ENCODE data around the gene OR2AT4. TPM values are rescaled to one million over a fixed set of nuclear protein-coding genes. Genes with fewer than 3 reads are reported as not detected.

Gene OR2AT4
- total and polyA plus RNA-seq, 2 experiments from 2014 or later, result 0.07 TPM; not detected in 1

- Histone ChIP-seq H3K4me1 (ENCODE audit: insufficient read depth) (peaks cover 20% of the 10 kb centered on the region), H3K27me3 (no peaks in the 10 kb centered on the region), H2AFZ (no peak overlapping the region), H3K27ac (no peak overlapping the region), H3K36me3 (replicated peaks; ENCODE audit: insufficient read depth, low read depth) (no peaks in the 10 kb centered on the region), H4K20me1 (ENCODE audit: insufficient read depth, poor library complexity, severe bottlenecking) (no peaks in the 10 kb centered on the region), H3K79me2 (no peaks in the 10 kb centered on the region), H3K9me3 (ENCODE audit: low read depth) (no peaks in the 10 kb centered on the region), H3K9me2 (replicated peaks; ENCODE audit: insufficient read depth) (no peaks in the 10 kb centered on the region), H3K4me3 (no peak overlapping the region), H3K4me2 (no peak overlapping the region)
- TF ChIP-seq, protein P1, sequence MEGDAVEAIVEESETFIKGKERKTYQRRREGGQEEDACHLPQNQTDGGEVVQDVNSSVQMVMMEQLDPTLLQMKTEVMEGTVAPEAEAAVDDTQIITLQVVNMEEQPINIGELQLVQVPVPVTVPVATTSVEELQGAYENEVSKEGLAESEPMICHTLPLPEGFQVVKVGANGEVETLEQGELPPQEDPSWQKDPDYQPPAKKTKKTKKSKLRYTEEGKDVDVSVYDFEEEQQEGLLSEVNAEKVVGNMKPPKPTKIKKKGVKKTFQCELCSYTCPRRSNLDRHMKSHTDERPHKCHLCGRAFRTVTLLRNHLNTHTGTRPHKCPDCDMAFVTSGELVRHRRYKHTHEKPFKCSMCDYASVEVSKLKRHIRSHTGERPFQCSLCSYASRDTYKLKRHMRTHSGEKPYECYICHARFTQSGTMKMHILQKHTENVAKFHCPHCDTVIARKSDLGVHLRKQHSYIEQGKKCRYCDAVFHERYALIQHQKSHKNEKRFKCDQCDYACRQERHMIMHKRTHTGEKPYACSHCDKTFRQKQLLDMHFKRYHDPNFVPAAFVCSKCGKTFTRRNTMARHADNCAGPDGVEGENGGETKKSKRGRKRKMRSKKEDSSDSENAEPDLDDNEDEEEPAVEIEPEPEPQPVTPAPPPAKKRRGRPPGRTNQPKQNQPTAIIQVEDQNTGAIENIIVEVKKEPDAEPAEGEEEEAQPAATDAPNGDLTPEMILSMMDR (IDR thresholded peaks at IDR 0.05; ENCODE audit: poor library complexity), result no peak
- TF ChIP-seq EZH2 (IDR thresholded peaks at IDR 0.05; ENCODE audit: borderline replicate concordance) (no peak), EZH2phosphoT487 (IDR thresholded peaks at IDR 0.05; ENCODE audit: low read depth, severe bottlenecking, unreplicated experiment) (no peak)
- DNase-seq (ENCODE audit: low spot score), result no peak
- WGBS (ENCODE audit: low lambda C conversion rate, missing lambda C conversion rate), result 100% methylated on average over 1 of the region's 3 CpGs
Measured at GRCh38 chr11:75144716-75145014, 48.0 kb upstream of the OR2AT4 start.

- TF ChIP-seq EZH2phosphoT487 (IDR thresholded peaks at IDR 0.05; ENCODE audit: low read depth, severe bottlenecking, unreplicated experiment), result no peak
- TF ChIP-seq, protein P1 (IDR thresholded peaks at IDR 0.05; ENCODE audit: poor library complexity), result no peak
- TF ChIP-seq EZH2 (IDR thresholded peaks at IDR 0.05; ENCODE audit: borderline replicate concordance), result no peak
- Histone ChIP-seq H3K9me2 (replicated peaks; ENCODE audit: insufficient read depth) (no peaks in the 10 kb centered on the region), H3K4me1 (ENCODE audit: insufficient read depth) (peaks cover 18% of the 10 kb centered on the region), H4K20me1 (ENCODE audit: insufficient read depth, poor library complexity, severe bottlenecking) (no peaks in the 10 kb centered on the region), H3K4me3 (no peak overlapping the region), H3K79me2 (no peaks in the 10 kb centered on the region), H3K36me3 (replicated peaks; ENCODE audit: insufficient read depth, low read depth) (no peaks in the 10 kb centered on the region), H3K27me3 (peaks cover under 1% of the 10 kb centered on the region), H3K4me2 (no peak overlapping the region), H3K9me3 (ENCODE audit: low read depth) (no peaks in the 10 kb centered on the region), H2AFZ (no peak overlapping the region), H3K27ac (no peak overlapping the region)
- WGBS (ENCODE audit: low lambda C conversion rate, missing lambda C conversion rate), result 59% methylated on average over 6 of the region's 6 CpGs
- DNase-seq (ENCODE audit: low spot score), result no peak
Measured at GRCh38 chr11:75143420-75143731, 46.7 kb upstream of the OR2AT4 start.

DNA sequence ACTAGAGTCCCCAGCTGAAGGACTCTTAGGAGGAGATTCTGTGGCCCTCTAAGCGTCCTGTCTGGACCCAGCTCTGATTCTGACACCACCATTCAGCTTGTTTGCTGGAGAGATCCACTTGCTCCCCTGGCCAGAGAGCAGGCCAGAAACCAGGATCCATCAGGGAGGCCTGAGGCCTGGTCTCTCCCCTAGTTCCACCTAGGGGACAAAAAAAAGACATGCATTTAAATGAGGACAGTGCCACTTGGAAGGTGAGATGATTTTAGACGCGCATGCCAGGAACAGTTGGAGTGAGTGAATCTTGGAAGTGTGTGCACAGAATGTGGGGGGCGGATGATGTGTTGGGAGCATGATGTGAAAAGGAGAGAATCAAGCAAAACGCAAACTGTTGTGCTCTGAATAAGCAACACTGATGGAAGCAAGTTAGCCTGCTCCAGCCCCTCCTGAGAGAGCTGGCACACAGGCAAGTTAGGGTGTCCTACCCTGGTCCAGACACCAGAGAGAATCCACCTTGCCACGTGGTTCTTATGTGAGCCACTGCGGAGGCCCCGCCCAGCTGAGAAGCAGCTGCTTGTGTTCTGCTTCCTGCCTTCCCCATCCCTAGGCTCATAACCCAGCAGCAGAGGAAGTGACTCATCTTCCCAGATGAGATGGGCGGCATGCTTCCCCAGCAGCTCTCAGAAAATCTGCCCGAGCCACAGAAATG lies 46.2 kb upstream of the OR2AT4 start:
- Histone ChIP-seq H4K20me1 (ENCODE audit: insufficient read depth, poor library complexity, severe bottlenecking) (no peaks in the 10 kb centered on the region), H3K27me3 (peaks cover 6% of the 10 kb centered on the region), H2AFZ (no peak overlapping the region), H3K4me1 (ENCODE audit: insufficient read depth) (peaks cover 15% of the 10 kb centered on the region), H3K79me2 (no peaks in the 10 kb centered on the region), H3K9me3 (ENCODE audit: low read depth) (no peaks in the 10 kb centered on the region), H3K27ac (peak overlapping the region; percentile 35), H3K4me3 (no peak overlapping the region), H3K4me2 (no peak overlapping the region), H3K9me2 (replicated peaks; ENCODE audit: insufficient read depth) (no peaks in the 10 kb centered on the region), H3K36me3 (replicated peaks; ENCODE audit: insufficient read depth, low read depth) (no peaks in the 10 kb centered on the region)
- 49% methylated on average over 10 of the region's 10 CpGs for WGBS (ENCODE audit: low lambda C conversion rate, missing lambda C conversion rate)
- DNase-seq (ENCODE audit: low spot score), result peak; percentile 92
- TF ChIP-seq EZH2 (IDR thresholded peaks at IDR 0.05; ENCODE audit: borderline replicate concordance) (no peak), EZH2phosphoT487 (IDR thresholded peaks at IDR 0.05; ENCODE audit: low read depth, severe bottlenecking, unreplicated experiment) (no peak)
- TF ChIP-seq, protein P1 (IDR thresholded peaks at IDR 0.05; ENCODE audit: poor library complexity), result no peak
